B cell (primary cell): ENCODE measurements around the gene GSTA4.

ENCODE experiments used
- CTCF ChIP-seq: fragments of 200-600 bp; IDR thresholded peaks from one replicate; pipeline ENCODE4 v1.8.0; 2022; ENCODE audit warnings: antibody characterized with exemption, mild to moderate bottlenecking
- EZH2 ChIP-seq: IDR thresholded peaks from 2 replicates; pipeline ENCODE4 v1.6.1; 2012; ENCODE audit warnings: borderline replicate concordance, low read depth, mild to moderate bottlenecking, moderate library complexity, low read length; ENCODE audit not compliant: insufficient read depth, poor library complexity, severe bottlenecking

GRCh38 chr6:53026526-53026925 is 31.4 kb upstream of the GSTA4 start:
- TF ChIP-seq CTCF (no peak), EZH2 (no peak)
